Pancreas (tissue), 10 donors: Measurements from ENCODE around the gene TMEM200A. TPM values are rescaled to one million over a fixed set of nuclear protein-coding genes. Genes with fewer than 3 reads are reported as not detected.

Source experiments
- ATAC-seq, 4 donors: fragments of 200-7000 bp; cut with Tn5 transposase; one replicate each; pipeline versions ENCODE4 v1.8.0 to v1.9.1; 2020; ENCODE audit warnings: mild to moderate bottlenecking in 4 of 4, moderate library complexity in 4 of 4
- DNase-seq, 6 donors: peaks; one replicate each; pipeline ENCODE4 v3.0.0-alpha.2; 2020
- FAIRE-seq: peaks from 2 replicates; lab custom pipeline; 2012; peaks lifted over from hg19 to GRCh38; lab: Jason Lieb, UNC
- H3K27ac ChIP-seq, 4 donors: fragments of 200-600 bp; sonication (generic); 1 replicate in 3 of 4; 2 replicates in 1 of 4; pipeline versions ENCODE4 v1.5.0 to v1.8.0; 2020
- H3K27me3 ChIP-seq, 4 donors: fragments of 200-600 bp; one replicate each; pipeline ENCODE4 v1.8.0; 2021
- H3K36me3 ChIP-seq, 3 donors: fragments of 200-600 bp; sonication (generic) in 1 of 3; one replicate each; pipeline versions ENCODE4 v1.5.0 to v1.8.0; 2020 to 2021
- H3K4me1 ChIP-seq, 3 donors: fragments of 200-600 bp; one replicate each; pipeline ENCODE4 v1.8.0; 2021
- H3K4me3 ChIP-seq, 4 donors: fragments of 200-600 bp; sonication (generic) in 2 of 4; one replicate each; pipeline versions ENCODE4 v1.5.0 to v1.8.0; 2020 to 2021
- H3K9me3 ChIP-seq, 4 donors: fragments of 200-600 bp; one replicate each; pipeline ENCODE4 v1.8.0; 2021
- WGBS, 2 donors: extraction: QIAGEN DNeasy Blood & Tissue Kit; methylation state at CpG; one replicate each; pipeline ENCODE4 v1.1.7; 2013; 5-methylcytosine and 5-hydroxymethylcytosine counted together
- intact Hi-C, 3 donors: fragments of 100-400 bp; cut with DNase I; formaldehyde crosslinking; loops; one replicate each; pipeline versions ENCODE4 v1.11.1 to v1.14.2; 2022
- polyA plus RNA-seq, 2 donors: library from polyadenylated mRNA; stranded (reverse); fragments of 200-250 nt; gene quantifications; one replicate each; pipeline ENCODE4 v1.2.3, GENCODE V29; 2013
- total RNA-seq, 6 donors: library from RNA; stranded (reverse); fragmentation: NEBNext Ultra II Directional in 4 of 6; extraction: Animal tissue kit (Norgen Biotek cat#: 25700) in 4 of 6; gene quantifications; one replicate each; pipeline versions ENCODE4 v1.2.1 to v1.2.4, GENCODE V29; 2021 to 2023
- TF ChIP-seq, protein P1 (sequence below), 4 donors: fragments of 200-600 bp; sonication (generic) in 3 of 4; IDR thresholded peaks; one replicate each; pipeline versions ENCODE4 v1.5.0 to v1.8.0; 2021; ENCODE audit warnings: antibody characterized with exemption in 4 of 4
- donor health status: healthy with polysubstance abuse.
- donor health status: DM: no; HTN: no; CAD: no; lungs with moderate emphysema.
- donor health status: DM: no; HTN: no; CAD: no.
- donor health status: control.
- donor health status: control.
- donor health status: Bipolar disorder and iron deficiency.
- donor health status: DM: yes; HTN: yes; CAD: no.
- donor health status: DM: no; HTN: no; CAD: no.
- donor health status: DM: no; HTN: no; CAD: no.
- donor health status: DM: yes; HTN: yes; CAD: no.

TMEM200A gene
- total and polyA plus RNA-seq, 8 donors = 0.32 to 7.3 (median 1.3) TPM

DNA sequence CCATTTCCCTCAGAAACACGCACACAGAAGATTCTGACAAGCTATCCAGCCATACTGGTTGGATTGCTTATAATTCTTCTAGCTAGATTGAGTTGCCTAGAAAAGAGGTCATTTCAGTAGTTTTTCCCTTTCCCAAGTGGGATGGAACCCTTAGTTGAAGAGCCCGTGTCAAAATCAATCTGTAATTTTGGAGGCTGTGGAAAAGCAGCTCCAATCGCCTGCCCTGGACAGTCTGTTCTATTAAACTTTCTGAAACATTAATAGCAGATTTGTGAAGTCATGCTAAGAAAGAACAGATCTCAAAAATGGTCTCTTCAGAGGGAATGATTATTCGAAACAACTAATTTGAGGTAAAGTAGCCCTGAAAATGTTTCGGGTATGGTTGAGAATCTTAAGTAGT lies 29.3 kb downstream of the TMEM200A start:
- no peak overlapping the region for H3K4me3 ChIP-seq
- no peaks in the 10 kb centered on the region for H3K4me1 ChIP-seq
- no peaks in the 10 kb centered on the region for H3K36me3 ChIP-seq
- no peak for DNase-seq
- H3K9me3 ChIP-seq = no peaks in the 10 kb centered on the region
- H3K27ac ChIP-seq = no peak overlapping the region
- no peak for ATAC-seq
- TF ChIP-seq, protein P1, sequence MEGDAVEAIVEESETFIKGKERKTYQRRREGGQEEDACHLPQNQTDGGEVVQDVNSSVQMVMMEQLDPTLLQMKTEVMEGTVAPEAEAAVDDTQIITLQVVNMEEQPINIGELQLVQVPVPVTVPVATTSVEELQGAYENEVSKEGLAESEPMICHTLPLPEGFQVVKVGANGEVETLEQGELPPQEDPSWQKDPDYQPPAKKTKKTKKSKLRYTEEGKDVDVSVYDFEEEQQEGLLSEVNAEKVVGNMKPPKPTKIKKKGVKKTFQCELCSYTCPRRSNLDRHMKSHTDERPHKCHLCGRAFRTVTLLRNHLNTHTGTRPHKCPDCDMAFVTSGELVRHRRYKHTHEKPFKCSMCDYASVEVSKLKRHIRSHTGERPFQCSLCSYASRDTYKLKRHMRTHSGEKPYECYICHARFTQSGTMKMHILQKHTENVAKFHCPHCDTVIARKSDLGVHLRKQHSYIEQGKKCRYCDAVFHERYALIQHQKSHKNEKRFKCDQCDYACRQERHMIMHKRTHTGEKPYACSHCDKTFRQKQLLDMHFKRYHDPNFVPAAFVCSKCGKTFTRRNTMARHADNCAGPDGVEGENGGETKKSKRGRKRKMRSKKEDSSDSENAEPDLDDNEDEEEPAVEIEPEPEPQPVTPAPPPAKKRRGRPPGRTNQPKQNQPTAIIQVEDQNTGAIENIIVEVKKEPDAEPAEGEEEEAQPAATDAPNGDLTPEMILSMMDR (IDR thresholded peaks at IDR 0.05) = no peak
- no peaks in the 10 kb centered on the region for H3K27me3 ChIP-seq
- intact Hi-C loops = no loop called here
- 72 to 76% methylated on average over 5 of the region's 5 CpGs for WGBS, 2 donors
- FAIRE-seq = no peak

DNA sequence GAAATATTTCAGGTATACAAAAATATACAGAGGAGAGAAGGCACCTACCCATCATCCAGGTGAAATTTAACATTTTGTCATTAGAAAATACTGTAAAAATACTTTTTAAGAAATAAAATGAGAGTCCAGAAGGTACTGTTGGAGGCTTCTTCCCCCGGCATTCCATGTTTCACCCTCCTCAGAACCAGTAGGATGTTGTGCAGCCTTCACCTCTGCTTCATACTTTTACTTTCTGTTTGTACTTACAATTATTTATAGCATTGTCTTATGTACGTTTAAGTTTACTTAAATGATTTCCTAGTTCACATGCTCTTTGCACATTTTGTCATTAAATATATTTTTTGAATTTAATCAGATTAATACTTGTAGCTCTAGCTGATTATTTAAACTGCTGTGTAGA lies 30.9 kb downstream of the TMEM200A start:
- DNase-seq = no peak
- no peak for ATAC-seq
- Histone ChIP-seq H3K27me3 (no peaks in the 10 kb centered on the region), H3K9me3 (no peaks in the 10 kb centered on the region), H3K27ac (no peak overlapping the region), H3K4me3 (no peak overlapping the region), H3K36me3 (no peaks in the 10 kb centered on the region), H3K4me1 (no peaks in the 10 kb centered on the region)
- TF ChIP-seq, protein P1 (IDR thresholded peaks at IDR 0.05) = no peak
- intact Hi-C loops = no loop called here
- no peak for FAIRE-seq
- WGBS, 2 donors = 33 to 44% methylated on average over 2 of the region's 2 CpGs

DNA sequence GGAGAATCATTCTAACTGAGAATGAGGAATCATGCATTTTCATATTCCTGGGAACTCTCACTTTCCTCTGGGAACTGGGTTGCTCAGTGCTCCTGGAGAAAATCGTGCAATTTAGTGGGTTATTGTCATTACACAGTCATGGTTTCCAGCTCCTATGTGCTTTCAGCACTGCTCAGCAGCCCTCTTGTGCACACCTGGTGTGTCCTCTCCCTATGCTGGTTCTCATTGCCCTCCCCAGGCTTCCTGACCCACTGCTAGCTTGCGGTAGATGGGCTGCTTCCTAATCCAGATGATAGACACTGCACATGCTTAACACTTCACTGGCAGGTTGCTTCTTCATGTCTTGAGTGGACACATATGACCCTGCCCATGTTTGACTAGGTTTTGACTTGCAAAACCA lies 39.7 kb downstream of the TMEM200A start:
- no peak for DNase-seq
- Histone ChIP-seq H3K4me3 (no peak overlapping the region), H3K27ac (no peak overlapping the region), H3K9me3 (no peaks in the 10 kb centered on the region), H3K36me3 (no peaks in the 10 kb centered on the region), H3K4me1 (no peaks in the 10 kb centered on the region), H3K27me3 (no peaks in the 10 kb centered on the region)
- ATAC-seq = no peak
- intact Hi-C loops = no loop called here
- WGBS, 2 donors = 54 to 56% methylated on average over 2 of the region's 2 CpGs
- TF ChIP-seq, protein P1 (IDR thresholded peaks at IDR 0.05) = no peak
- no peak for FAIRE-seq

DNA sequence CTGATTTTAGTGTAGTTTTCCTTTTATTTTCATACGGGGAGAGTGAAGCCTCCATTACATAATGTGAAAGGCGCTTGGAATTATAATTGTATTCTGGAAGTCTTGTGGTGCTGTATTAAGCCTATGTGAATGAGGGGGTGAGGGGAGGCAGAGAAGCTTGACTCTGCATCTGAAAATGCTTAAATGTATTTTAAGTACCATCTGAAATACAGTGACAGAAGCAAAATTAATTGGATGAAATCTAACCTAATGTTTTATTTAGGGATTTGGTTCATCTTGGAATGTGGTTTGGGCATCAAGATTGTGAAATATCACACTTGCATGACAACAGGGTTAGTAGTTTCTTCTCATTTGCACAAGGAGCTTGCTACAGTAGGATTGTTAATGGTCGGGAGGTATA lies 41.2 kb downstream of the TMEM200A start:
- H3K4me3 ChIP-seq = no peak overlapping the region
- WGBS, 2 donors = 47 to 65% methylated on average over 3 of the region's 3 CpGs
- H3K27ac ChIP-seq = no peak overlapping the region
- no peaks in the 10 kb centered on the region for H3K9me3 ChIP-seq
- H3K4me1 ChIP-seq = no peaks in the 10 kb centered on the region
- no peaks in the 10 kb centered on the region for H3K27me3 ChIP-seq
- ATAC-seq = no peak
- no peaks in the 10 kb centered on the region for H3K36me3 ChIP-seq
- no peak for DNase-seq
- TF ChIP-seq, protein P1 (IDR thresholded peaks at IDR 0.05) = no peak
- intact Hi-C loops = no loop called here
- no peak for FAIRE-seq

DNA sequence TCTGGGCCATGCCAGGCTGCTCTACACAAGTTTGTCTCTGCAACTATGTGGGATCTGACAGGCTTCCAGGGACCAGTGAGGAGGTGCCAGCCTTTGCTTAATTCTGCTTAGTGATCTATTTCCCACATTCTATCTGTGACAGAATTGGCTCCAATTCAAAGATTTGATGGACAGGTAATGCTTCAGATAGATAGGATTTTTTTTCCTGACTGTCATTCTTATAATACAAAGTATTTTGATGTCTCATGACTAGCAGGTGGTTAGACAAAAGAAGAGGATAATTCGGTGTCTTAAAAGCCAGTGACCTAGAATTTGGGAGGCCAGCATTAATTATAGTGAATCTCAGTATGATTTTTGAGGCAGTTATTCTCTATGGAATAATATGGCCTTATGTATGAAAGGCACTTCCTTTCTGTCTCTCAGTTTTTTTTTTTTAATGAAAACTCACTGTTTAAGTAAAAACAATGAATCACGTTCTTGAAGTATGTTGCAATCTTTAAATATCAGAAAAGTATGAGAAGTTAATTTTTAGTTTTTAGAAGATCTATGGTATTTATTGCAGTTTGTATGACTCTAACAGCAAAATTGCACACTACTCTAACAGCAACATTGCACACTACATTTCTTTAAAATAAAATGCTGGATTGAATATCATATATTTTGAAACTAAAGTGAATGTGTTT lies 43.7 kb downstream of the TMEM200A start:
- DNase-seq (no peak), ATAC-seq (no peak), FAIRE-seq (no peak)
- Histone ChIP-seq H3K4me3 (no peak overlapping the region), H3K27ac (no peak overlapping the region), H3K9me3 (no peaks in the 10 kb centered on the region), H3K36me3 (no peaks in the 10 kb centered on the region), H3K27me3 (no peaks in the 10 kb centered on the region), H3K4me1 (no peaks in the 10 kb centered on the region)
- TF ChIP-seq, protein P1 (IDR thresholded peaks at IDR 0.05) = no peak
- WGBS, 2 donors = 37 to 39% methylated on average over 2 of the region's 2 CpGs
- intact Hi-C loops = no loop called here
